ENCODE results near the gene MICAL2.

Gene MICAL2, protein sequence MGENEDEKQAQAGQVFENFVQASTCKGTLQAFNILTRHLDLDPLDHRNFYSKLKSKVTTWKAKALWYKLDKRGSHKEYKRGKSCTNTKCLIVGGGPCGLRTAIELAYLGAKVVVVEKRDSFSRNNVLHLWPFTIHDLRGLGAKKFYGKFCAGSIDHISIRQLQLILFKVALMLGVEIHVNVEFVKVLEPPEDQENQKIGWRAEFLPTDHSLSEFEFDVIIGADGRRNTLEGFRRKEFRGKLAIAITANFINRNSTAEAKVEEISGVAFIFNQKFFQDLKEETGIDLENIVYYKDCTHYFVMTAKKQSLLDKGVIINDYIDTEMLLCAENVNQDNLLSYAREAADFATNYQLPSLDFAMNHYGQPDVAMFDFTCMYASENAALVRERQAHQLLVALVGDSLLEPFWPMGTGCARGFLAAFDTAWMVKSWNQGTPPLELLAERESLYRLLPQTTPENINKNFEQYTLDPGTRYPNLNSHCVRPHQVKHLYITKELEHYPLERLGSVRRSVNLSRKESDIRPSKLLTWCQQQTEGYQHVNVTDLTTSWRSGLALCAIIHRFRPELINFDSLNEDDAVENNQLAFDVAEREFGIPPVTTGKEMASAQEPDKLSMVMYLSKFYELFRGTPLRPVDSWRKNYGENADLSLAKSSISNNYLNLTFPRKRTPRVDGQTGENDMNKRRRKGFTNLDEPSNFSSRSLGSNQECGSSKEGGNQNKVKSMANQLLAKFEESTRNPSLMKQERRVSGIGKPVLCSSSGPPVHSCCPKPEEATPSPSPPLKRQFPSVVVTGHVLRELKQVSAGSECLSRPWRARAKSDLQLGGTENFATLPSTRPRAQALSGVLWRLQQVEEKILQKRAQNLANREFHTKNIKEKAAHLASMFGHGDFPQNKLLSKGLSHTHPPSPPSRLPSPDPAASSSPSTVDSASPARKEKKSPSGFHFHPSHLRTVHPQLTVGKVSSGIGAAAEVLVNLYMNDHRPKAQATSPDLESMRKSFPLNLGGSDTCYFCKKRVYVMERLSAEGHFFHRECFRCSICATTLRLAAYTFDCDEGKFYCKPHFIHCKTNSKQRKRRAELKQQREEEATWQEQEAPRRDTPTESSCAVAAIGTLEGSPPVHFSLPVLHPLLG

DNA sequence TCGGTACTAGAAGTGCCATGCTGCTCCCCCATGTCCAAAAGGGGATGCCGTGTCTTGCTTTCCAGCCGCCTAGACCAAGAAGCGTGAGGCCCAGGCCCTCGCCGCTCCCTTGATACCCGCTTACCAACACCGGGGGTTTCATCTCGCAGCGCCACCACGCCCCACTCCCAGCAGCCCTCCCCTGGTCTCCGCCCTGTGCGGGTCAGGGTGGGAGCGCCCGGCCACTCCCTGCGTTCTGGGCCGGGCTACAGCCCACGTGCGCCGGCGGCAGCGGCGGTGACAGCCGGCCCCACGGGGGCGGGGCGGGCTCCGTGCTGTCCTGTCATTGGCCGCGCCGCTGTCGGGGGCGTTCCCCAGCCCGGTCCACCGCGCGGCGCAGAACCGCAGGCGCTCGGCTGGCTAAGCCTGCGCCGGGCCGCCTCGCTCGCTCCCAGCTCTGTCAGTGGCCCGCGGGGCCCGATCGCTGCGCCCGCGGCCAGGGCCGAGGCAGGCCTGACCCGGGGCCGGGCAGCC lies at the start of gene MICAL2:
Gene MICAL2 (plus strand): TSS at position 390 of the 513 bp plus-strand sequence. CDS start 51,566 bp downstream, outside the sequence.
- DNase-seq (ENCODE audit: low read depth) = peak; percentile 77

DNA sequence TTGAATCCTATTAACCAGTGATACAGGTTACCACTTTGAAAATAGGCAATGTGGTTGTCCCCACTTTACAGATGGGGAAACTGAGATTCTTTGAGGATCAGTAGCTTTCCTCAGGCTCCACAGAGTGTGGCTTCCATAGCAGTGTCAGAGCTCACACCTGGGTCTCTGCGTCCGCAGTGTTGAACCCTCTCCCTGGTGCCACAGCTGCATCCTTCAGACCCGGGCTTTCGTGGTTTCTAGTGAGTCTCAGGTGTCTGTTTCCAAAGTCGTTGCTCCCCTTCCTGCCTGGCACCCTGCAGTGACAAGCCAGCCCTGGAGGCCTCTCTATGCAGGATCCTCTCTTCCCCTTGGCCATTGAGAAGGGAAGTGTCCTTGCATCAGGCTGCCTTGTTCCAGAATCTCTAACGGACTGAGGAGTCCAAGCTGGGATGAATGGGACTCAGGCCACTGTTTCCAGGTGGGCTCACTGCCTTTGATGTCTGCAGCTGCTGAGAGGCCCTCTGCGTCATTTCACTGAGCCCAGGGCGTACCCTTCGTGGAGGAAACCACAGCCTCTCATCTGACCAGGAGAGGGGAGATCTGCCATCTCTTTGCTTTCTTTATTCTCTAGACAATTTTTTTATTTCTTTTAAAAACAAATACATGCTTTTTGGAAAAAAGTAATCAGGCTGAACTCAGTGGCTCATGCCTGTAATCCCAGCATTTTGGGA lies 48.4 kb upstream of the MICAL2 start:
- no peak for DNase-seq (ENCODE audit: low read depth)

DNA sequence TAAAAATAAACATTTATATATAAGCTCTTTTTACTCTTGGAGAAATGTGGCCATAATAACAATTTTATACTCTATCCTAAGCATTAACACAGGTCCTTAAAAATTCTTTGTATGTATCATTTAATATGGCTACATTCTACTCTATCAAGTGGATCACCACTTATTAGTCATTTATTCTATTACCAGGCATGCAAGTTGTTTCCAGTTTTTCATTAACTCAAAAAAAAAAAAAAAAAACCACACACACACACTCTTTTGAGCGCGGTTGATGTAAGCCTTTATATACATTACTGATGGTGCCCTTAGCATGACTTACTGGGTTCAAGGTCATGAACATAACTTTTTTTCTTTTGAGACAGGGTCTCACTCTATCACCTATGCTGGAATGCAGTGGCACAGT lies 47.1 kb upstream of the MICAL2 start:
- DNase-seq (ENCODE audit: low read depth) = no peak

DNA sequence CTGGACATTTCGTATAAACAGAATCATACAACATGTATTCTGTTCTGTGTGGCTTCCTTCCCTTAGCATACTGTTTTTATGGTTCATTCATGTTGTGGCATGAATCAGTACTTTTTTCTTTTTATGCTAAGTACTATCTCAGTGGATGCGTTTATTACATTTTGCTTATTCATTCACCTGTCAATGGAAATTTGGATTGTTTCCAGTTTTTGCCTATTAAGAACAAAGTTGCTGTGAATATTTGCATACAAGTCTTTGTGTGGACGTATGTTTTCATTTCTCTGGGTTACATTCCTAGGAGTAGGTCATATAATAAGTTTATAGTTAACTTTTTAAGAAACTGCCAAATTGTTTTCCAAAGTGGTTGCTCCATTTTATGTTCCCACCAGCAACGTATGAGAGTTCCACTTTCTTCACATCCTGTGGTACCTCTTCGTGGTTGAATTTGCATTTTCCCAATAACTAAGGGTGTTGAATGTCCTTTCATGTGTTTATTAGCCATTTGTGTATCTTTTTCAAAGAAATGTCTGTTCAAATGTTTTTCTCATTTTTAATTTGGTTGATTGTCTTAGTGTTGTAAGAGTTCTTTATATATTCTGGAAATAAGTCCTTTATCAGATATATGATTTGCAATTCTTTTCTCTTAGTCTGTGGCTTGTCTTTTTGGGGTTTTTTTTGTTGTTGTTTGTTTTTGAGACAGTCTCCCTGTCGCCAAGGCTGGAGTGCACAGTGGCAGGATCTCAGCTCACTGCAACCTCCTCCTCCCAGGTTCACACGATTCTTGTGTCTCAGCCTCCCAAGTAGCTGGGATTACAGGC lies 46.0 kb upstream of the MICAL2 start:
- DNase-seq (ENCODE audit: low read depth) = no peak

DNA sequence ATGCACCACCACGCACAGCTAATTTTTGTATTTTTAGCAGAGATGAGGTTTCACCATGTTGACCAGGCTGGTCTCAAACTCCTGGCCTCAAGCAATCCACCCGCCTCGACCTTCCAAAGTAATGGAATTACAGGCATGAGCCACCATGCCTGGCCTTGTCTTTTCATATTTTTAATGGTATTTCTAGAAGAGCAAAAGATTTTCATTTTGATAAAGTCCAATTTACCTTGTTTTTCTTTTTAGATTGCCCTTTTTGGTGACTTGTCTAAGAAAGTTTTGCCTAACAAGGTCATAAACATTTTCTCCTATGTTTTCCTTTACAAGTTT lies 45.5 kb upstream of the MICAL2 start:
- DNase-seq (ENCODE audit: low read depth) = no peak

DNA sequence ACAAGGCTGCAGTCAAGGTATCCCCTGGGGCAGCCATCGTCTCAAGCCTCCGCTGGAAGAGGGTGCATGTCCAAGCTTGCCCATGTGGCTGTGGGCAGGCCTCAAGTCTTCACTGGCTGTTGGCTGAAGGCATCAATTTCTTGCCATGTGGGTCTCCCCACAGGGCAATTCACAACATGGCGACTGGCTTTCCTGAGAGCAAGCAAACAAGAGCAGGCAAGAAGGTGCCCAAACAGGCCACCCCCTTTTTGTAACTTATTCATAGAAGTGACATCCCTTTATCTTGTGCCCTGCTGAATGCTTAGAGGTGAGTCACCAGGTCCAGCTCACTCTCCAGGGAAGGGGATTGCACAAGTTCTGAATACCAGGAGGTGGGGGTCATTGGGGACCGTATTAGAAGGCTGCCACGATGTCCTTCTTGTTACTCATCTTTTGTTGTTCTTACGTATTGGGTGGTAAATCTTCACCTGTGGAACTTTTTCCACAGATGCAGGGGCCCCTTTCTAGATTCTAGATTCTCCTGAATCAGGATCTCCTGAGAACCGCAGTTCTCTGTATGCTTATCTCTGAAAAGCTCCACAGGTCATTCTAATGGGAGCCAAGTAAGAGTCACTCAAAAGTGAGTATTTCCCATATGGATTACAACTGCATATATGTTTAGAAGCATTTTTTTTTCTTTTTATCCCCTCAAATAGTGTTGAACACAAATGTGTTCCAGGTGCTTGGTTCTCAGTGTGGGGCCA lies 44.2 kb upstream of the MICAL2 start:
- DNase-seq (ENCODE audit: low read depth) = no peak

DNA sequence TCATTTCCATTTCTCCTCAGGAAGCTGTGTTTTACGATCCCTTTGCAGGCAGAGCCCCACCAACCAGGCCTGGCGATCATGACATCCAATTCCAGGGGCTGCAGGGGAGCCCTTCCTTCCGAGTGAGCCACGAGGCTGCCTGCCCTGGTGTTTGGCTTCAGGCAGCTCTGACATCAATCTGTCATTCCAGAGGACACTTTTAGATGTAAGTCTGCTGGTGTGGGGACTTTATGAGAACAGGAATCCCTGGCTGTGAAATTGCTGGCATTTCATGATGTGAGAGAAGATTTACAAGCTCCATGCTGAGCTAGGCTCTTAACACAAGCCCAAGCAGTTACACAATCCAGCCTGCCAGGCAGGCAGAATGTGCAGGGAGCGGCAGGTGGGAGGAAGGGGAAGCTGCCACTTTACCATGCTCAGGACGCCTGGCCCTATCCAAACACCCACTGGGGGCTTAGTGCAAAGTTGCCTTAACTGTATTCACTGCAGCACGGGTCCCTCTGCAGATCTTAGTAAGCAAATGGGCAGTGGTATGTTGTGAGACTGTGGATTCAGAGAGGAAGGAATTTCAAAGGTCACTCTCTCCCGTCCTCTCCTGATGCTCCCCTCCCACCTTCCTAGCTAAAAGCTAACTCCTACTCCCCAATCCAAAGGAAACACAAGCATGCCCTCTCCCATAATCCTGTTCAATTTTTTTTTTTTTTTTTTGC lies 43.4 kb upstream of the MICAL2 start:
- no peak for DNase-seq (ENCODE audit: low read depth)

DNA sequence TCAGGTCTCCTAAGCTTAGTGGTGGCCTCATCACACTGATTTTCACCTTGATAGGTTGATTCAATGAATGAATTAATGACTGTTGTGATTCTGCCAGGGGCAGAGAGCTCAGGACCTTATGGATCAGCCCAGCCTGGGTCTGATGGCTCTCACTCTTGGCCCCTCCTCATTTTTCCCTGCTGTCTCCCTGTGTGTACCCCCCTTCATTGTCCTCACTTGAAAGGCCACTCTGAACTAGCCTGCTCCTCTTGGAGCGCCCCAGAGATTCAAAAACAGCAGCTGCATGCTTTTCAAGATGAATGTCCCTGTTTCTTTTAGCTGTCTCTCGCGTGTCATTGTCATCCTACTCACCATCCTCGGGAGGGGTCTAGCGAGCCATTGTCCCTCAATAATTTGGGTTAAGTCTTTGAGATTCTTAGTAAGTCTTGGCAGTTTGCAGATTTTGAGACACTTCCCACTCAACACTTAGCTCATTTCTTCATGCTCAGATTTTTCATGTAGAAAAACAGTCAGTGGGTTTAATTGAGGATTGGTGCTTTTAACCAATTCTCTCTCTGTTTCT lies 42.5 kb upstream of the MICAL2 start:
- no peak for DNase-seq (ENCODE audit: low read depth)

DNA sequence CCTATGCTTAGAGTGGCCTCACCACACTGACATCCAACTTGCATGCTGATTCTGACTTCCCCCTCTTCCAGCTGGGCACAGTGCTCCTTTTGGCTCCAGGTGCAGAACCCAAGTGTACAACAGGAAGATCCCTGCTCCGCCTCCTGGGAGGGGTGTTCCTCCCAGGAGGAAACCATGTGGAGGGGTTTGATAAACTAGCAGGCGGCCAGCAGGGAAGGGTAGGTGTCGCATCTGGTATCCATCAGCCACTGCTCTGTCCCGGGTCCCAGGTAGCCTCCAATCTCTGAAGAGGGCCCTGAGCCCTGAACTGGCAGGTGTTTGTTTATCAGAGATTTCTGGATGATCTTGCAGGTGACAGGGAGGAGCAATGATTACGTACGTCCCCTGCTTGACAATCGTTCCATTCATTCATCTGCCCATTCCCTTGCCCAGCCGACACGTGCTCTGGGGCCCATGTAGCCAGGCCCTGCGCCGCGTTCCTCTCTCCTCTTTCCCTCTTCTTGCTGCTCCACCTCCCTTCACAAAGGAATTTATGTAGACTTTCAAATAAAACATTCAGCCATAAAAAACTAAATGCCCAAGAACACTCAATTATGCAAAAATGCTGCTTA lies 41.2 kb upstream of the MICAL2 start:
- no peak for DNase-seq (ENCODE audit: low read depth)

DNA sequence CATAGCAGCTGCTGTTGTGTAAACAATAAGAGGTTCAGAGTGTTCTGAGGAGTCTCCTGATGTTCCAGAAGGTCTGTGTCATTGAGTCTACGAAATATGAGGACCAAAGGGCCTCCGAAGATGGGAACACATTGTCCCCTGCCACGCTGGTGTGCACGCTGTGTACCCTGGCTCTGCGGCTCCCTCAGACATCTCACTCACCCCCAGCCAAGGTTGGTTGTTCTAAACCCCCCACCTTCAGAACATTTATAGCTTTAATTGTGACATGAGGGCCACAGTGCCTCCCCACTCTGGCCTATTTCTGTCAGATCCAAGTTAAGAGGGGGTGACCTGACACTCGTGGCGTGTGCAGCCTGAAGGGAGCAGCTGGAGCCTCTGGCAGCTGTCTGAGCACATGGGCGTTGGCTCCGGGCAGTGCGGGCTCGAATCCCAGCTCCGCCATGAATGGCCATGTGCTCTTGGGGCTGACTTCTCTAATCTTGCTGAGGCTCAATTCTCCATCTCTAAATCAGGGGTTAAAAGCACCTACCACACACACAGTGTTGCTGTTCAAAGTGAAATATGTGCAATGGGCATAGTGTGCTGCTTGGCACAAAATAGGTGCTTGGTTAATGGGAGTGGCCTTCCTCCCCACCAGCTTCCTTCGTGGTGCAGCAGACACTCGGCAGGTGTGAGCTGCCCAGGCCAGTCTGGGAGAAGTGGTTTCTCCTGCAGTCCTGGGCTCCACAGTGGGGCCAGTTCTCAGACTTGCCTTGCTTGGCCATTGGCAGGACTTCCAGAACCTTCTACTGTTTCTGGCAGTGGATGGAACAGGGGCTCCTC lies 39.7 kb upstream of the MICAL2 start:
- DNase-seq (ENCODE audit: low read depth) = no peak

DNA sequence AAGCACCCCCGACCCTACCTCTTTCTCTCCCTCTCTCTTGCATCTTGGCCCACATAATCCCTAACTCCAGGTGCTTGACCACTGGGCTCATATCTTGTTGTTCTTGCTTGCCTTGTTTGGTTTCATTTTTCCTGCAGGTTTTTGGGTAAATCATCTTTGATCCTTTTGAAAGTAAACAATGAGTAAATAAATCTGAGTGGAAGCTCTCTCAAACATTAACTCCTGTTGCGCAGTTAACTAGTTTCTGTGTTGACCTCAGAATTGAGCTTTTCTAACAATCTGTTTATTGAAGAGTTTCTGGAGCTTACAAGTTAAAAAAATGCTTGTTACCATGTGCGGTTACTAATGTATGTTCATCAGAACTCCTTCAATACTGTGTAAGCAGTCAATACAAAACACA lies 38.8 kb upstream of the MICAL2 start:
- no peak for DNase-seq (ENCODE audit: low read depth)

DNA sequence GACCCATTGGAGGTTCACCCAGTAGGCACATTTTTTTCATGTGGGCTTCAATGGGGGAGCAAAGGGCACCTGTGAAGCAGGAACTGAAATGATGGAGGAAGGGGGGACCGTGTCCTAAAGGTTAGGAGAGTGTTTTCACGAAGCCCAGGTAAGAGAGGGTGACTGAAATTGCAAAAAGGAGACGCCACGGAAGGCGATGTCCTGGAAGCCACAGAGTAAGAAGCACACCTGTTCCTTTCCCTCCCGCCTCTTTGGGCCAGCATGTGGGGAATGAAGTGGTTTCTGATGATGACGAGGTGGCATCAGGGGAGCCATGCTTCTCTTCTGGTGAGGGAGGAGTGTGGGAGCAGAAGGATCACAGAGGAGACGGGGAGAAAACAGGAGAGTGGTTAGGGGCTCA lies 37.0 kb upstream of the MICAL2 start:
- DNase-seq (ENCODE audit: low read depth) = no peak

DNA sequence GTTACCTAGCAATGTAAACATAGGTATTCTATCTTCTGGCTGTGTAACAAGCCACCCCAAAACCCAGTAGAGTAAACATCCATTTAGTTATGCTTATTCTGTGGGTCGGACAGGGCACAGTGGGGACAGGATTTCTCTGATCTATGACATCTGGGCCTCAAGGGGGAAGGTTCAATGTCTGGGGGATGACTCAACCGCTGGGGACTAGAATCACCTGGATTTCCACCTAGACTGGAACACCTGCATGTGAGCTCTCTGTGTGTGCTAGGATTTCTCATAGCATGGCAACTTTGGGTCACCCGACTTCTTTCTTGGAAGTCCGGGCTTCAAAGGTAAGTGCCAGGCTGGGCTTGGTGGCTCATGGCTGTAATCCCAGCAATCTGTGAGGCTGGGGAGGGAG lies 36.5 kb upstream of the MICAL2 start:
- no peak for DNase-seq (ENCODE audit: low read depth)

DNA sequence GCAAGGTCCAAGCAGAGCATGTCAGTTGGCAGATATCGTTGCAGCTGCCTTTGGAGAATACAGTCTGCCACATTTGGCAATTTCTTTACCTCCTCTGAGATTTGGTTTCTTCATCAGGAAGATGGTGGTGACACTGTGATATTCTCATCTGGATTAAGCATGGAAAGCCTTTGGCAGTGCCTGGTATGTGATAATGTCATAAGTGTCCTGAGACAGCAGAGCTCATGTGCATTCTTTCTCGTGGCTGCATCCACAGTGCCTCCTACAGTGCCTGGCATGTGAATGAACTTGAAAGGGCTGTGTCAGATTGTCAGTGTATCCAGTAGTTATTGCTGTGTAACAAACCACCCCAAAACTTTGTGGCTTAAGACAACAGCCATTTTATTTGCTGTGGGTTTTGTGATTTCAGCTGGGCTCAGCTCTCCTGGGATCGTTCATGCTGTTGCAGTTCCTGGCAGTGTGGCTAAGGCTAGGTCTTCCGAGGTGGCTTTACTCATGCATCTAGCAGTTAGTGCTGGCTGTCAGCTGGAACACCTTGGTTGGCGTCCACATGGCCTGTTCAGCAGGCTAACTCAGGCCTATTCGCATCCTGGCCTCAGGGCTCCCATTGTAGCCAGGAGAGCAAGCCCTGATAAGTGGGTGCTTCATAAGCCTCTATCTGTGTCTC lies 35.7 kb upstream of the MICAL2 start:
- no peak for DNase-seq (ENCODE audit: low read depth)

DNA sequence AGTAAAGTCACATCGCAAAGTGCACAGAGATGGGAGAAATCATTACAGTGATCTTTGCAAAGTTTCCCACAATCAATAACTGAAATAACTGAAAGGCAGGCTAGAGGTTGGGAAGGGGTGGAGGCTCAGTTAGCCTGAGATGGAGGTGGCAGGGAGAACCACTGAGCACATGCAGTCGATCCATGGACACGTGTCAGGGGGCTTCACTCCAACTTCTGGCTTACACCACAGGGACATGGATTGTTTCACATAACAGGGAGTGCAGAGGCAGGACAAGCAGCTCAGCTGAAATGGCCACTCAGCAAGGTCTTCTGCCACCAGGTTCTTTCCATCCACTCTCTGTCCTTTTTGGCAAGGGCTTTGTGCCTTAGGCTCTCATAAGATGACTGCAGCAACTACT lies 35.1 kb upstream of the MICAL2 start:
- DNase-seq (ENCODE audit: low read depth) = no peak

DNA sequence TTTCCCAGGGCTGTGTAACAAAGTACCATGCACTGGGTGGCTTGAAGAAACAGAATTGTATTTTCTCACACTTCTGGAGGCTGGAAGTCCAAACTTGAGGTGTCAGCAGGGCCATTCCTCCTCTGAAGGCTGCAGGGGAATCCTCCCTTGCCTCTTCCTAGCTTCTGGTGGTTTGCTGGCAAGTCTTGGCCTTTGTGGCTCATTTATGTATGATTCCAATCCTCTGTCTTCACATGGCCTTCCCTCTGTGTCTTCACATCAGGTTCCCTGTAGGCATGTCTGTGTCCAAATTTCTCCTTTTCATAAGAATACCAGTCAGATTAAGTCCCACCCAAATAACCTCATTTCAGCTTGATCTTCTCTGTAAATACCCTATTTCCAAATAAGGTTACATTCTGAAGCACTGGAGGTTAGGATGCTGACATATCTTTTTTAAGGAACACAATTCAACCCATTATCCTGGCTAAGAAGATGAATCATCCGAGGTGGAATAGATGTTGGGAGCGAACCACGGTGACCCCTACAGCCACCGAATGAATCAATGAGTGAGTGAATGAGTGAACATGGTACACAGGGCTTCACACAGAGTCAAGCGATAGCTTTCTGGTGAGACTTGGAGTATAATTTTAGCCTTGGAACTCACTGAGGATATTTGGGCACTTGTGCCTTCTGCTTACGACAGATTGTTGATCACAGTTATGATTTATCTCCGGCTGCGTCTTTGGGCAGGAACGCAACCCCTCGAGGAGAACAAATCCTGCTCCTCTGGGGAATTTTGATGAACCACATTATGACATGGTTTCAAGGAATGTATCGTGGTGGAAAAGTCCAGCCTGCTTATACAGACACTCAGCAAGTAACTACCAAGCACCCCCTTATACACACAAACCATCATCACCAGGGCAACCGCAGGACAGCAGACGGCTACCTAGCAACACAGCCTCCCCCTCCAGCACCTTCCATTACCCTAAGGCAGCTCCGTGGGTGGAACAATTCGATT lies 34.3 kb upstream of the MICAL2 start:
- no peak for DNase-seq (ENCODE audit: low read depth)
